ENCODE results near the gene SELENOS.

Gene SELENOS

DNA sequence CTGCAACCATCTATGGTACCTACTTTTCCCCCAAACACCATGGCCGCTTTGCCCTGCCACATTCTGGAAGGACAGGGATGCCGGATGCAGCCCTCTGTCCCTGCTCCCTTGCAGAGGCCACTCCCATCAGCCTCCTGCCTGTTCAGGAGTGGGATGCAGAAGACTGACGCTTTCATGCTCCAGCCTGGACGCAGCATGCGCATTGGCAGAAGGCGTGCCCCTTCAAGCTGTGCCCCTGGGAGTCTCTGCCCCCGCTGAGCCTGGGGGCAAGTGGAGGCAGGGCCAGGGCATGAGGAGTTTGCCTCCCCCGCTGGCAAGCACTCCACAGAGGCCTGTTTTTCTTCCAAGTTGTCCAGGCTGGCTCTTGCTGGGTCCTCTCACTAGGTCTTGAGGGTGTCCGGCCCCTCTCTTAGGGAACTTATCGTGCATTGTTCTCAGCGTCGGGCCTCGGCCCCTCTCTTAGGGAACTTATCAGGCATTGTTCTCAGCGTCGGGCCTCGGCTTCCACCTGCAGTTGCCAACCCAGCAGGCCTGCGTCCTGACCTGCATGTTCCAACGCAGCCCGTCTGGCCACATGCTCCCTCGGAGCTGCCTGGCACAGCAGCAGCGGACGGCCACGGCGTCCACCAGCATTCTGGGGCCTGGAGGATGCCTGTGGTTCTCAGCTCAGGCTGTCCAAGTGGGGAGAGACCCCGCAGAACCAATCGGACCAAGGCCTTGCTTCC lies 32.3 kb upstream of the SELENOS start:
- no peak overlapping the region for H3K4me3 ChIP-seq (ENCODE audit: low read length)
- TF ChIP-seq CTCF (conservative IDR thresholded peaks at IDR 0.05; ENCODE audit: low read depth, low read length), result no peak
- no peak for DNase-seq (ENCODE audit: low read depth)

GRCh38 chr15:101308604-101309435 lies 31.5 kb upstream of the SELENOS start:
- TF ChIP-seq CTCF (conservative IDR thresholded peaks at IDR 0.05; ENCODE audit: low read depth, low read length), result no peak
- no peak overlapping the region for H3K4me3 ChIP-seq (ENCODE audit: low read length)
- no peak for DNase-seq (ENCODE audit: low read depth)

DNA sequence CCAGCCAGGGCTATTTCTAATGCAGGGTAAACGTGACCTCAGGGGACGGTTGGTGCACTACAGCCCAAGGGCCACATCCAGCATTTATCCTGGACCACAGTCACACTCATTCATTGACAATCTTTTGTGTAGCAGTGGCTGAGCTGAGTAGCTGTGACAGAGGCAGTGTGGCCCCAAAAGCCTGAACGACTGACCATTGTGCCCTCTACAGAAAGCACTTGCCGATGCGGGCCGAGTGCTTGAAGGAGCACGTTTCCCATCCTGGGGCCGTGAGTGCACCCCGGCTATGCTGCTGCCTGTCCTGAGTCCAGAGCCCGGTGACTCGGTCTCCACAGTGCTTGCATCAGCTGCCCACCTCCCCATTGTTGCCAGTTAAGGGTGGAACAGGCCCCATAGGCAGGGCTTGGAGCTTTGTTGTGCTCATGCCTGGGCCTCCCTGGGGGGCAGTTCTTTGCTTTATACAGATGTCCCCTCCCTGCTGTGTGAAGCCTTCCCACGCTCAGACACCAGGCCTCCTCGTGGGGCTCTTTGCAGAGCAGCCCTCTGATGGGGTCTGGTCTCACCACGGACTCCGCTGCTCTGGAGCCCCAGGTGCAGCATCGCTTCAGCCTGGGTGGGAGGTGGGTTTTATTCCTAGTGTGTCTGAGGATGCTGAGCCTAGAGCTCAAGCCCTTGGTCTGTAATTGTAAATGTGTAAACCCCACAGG lies 30.8 kb upstream of the SELENOS start:
- no peak for TF ChIP-seq CTCF (conservative IDR thresholded peaks at IDR 0.05; ENCODE audit: low read depth, low read length)
- DNase-seq (ENCODE audit: low read depth), result no peak
- H3K4me3 ChIP-seq (ENCODE audit: low read length), result no peak overlapping the region

DNA sequence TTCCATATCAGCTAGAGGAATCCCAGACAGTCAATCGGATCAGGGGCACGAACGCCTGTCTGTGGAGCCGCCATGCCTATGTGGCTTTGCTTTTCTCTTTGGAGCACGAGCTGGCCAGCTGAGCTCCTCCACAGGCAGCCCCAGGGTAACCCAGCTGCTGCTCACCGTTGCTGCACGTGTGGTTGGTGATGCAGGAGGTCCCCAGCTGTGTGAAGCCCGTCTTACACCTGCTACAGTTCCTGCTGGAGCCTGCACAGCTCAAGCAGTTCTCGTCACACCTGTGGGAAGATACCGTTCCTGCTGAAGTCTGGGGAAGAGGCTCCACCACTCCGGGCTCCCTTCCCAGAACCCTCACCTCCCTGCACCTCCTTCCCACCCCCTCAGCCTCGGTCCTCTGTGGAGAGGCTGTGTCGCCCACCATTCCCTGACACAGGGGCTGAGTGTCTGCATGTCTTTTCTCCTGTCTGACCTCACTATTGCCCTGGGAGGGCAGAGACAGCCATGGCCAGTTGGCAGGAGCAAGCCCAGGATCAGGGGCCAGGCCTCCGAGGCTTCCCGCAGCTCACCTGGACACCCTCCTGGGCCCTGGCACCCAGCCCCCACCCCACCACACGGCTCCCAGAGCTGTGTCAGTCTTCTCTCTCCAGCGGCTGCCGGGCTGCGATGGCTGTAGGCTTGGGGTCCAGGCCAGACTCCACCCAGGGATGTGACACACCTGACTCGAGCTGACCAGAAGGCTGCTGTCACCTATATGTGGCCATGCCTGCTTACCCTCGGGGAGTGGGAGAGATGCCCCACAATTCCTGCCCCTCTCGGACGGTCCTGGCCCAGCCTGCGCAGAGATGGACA lies 30.0 kb upstream of the SELENOS start:
- no peak for DNase-seq (ENCODE audit: low read depth)
- H3K4me3 ChIP-seq (ENCODE audit: low read length), result no peak overlapping the region
- TF ChIP-seq CTCF (conservative IDR thresholded peaks at IDR 0.05; ENCODE audit: low read depth, low read length), result no peak

DNA sequence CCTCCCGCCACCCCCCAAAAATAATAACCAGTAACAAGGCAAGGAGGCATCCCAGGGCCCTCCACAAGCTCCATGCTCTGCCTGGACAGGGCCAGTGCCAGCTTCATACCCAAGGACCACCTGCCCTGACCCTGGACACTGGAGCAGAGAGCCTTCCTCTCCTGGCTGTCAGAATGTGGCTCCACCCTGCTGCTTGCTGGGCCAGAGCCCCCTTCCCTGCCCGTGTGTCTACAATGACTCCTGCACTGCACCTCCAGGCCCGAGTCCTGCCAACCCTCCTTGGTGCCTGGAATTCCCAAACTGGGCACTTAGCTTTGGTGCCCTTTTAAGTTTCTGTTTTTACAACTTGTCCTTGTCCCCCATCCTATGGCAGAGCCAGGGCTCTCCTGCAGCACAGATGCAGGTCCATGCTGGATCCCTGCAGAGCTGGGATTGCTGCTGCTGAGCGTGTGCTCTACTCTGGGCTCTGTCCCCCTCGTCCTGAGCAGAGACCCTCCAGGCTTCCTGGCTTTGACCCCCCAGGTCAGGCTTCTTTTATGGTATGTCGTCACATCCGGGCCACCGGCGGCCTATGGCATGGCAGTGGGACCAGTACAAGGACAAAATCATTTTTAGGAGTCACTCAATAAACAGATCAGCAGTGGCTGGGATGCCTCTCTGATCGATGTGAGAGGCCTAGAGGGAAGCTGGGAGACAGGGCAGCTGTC lies 29.2 kb upstream of the SELENOS start:
- TF ChIP-seq CTCF (conservative IDR thresholded peaks at IDR 0.05; ENCODE audit: low read depth, low read length), result no peak
- DNase-seq (ENCODE audit: low read depth), result no peak
- no peak overlapping the region for H3K4me3 ChIP-seq (ENCODE audit: low read length)

DNA sequence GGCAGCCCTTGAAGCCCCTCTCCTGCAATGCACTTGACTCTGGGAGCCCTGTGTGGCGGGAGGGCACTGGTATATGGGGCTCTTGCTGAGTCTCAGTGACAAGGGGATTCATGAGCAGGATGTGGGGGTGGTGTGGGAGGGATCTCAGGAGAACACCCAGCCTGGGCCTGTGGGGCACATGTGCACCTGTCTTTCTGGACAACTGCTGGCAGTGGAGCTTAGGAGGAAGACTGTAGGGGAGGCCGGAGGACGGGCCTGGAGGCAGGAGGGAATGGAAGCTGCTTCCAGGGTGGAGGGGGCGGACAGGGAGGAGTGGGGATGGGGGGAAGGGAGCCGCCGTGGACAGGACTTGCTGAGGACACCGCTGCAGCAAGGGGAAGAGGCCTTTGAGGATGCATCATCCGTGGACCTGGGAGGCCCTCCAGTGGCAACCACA lies 28.6 kb upstream of the SELENOS start:
- no peak overlapping the region for H3K4me3 ChIP-seq (ENCODE audit: low read length)
- TF ChIP-seq CTCF (conservative IDR thresholded peaks at IDR 0.05; ENCODE audit: low read depth, low read length), result no peak
- DNase-seq (ENCODE audit: low read depth), result no peak

Data from retinal pigment epithelial cell (primary cell).